NOMO-1 treated with dmso at 0.1 percent for 144 hours (cell line): Measurements from ENCODE around the gene ZMPSTE24.
A peak's percentile ranks its signal among the peaks of the same experiment; 100 is the strongest.
"Not testable (repeated sequence)": the region's sequence is repeated elsewhere in the genome, so short reads cannot be mapped to it uniquely, and the experiment has no call there.

Source experiments
- DNase-seq: peaks from one replicate; lab custom pipeline; 2025; ENCODE audit not compliant: unreplicated experiment; lab: John Stamatoyannopoulos, UW

ZMPSTE24 gene

DNA sequence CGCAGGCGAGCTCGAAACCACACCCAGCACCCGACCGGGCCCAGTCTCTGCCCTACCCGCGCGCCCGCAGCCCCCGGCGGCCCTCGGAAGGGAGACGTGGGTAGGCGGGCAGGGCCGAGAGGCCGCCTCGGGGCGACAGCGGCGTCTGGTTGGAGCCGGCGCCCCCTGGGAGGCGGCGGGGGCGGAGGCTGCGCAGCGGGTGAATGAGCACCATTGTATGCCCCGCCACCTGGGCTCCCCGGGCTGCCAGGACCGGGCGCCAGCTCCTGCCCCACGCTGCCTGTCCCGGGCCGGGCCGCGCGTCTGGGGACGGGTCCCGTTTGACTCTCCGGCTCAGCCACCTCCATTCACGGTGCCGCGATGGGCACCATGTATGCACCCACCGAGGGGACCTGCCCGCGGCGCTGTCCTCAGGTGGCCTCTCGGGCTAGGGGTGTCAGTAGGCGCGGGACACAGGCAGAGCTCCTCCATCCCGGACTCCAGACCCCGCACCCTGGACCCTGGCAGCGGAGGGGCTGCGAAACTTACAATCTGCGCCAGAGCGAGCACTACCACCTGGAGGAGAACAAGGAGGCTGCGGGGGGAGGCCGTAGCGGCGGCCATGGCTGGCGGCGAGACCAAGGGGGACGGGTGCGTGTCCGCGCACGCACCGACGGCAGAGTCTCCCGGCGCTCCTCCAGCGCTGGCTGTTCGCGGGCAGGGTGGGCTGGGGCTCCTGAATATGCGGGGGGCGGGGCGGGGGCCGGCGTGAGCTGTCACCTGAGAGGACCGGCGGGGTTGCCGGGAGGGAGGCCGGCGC lies 58.8 kb downstream of the ZMPSTE24 start, which contains the start of gene COL9A2:
TSS of gene COL9A2 (minus strand) at position 692 of the 799 bp plus-strand sequence. CDS start at position 603, 89 bp downstream.
- DNase-seq, result no peak

DNA sequence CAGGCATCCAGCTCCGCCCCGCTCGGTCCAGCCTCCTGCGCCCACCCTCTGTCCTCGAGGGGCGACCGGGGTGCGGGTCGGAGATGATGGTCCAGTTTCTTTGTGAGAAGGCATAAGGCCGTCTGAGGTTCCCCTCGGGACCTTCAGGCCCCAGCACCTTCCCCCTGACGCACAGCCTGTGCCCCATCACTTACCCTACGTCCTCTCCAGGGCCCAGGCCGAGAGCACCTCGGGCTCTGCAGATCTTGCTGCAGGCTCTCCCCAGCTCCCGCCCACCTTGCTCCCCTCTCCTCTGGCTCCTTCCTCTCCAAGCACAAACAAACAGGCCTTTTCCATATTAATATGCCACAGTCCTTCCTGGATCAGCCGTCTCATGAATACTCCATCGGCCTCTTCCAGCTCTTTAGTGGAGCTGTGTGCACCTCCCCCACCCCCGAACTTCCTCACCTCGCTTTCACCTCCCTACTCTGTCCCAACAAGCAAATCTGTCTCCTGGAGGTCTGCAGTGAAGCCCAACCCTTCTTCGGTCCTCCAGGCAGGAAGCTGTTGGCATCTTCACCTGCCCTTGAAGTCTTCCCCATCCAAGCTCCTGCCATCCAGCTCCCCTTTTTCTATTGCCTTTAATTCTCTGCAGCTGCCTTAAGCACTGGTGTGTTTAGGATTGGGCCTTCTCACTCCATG lies 59.5 kb downstream of the ZMPSTE24 start:
- DNase-seq, result no peak

DNA sequence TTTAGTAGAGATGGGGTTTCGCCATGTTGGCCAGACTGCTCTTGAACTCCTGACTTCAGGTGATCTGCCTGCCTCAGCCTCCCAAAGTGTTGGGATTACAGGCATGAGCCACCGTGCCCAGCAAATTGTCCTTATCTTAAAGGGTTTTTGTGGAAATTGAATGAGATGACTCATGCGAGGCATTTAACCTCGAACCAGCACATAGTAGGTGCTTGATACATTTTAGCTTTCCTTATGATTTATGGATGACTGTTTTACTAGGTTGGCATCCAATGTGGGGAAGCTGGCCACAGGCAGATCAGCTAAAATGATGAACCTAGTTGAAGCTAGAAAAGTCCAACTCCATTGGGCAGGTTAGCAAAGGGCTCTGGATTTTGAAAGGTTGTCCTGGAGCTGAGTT lies 60.4 kb downstream of the ZMPSTE24 start:
- no peak for DNase-seq

DNA sequence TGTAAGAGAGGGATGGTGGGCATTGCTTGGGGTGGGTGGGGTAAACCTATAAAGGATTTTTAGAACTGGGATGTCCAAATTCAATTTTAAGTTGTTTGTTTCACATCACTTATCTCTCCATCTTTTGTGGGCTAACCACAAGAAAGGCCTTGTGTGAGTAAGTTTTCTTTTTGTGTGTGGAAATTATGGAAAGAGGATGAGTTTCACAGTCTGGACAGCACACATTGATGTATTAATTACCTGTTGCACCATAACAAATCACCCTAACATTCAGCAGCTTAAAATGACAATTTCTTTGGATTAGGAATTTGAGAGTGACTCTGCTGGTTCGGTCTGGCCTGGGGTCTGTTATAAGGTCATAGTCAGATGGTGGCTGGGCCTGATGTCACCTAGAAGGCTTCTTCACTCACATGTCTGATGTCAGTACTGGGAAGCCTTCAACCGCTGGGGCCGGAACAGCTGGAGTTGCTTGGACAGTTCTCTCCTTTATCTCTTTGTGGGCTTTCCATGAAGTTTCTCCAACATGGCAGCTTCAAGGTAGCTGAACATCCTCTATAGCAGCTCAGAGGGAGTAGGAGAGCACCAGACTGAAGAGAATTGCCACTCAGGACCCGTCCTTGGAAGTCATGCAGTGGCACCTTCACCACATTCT lies 61.1 kb downstream of the ZMPSTE24 start:
- DNase-seq, result no peak

GRCh38 chr1:40331403-40331802 lies 73.4 kb downstream of the ZMPSTE24 start:
- not testable (repeated sequence) for DNase-seq

GRCh38 chr1:40332695-40333094 lies 74.7 kb downstream of the ZMPSTE24 start:
- no peak for DNase-seq

- DNase-seq, result no peak
Measured at GRCh38 chr1:40337443-40337842, 79.4 kb downstream of the ZMPSTE24 start.

GRCh38 chr1:40338745-40339419 lies 80.8 kb downstream of the ZMPSTE24 start:
- DNase-seq, result peak; percentile 42

DNA sequence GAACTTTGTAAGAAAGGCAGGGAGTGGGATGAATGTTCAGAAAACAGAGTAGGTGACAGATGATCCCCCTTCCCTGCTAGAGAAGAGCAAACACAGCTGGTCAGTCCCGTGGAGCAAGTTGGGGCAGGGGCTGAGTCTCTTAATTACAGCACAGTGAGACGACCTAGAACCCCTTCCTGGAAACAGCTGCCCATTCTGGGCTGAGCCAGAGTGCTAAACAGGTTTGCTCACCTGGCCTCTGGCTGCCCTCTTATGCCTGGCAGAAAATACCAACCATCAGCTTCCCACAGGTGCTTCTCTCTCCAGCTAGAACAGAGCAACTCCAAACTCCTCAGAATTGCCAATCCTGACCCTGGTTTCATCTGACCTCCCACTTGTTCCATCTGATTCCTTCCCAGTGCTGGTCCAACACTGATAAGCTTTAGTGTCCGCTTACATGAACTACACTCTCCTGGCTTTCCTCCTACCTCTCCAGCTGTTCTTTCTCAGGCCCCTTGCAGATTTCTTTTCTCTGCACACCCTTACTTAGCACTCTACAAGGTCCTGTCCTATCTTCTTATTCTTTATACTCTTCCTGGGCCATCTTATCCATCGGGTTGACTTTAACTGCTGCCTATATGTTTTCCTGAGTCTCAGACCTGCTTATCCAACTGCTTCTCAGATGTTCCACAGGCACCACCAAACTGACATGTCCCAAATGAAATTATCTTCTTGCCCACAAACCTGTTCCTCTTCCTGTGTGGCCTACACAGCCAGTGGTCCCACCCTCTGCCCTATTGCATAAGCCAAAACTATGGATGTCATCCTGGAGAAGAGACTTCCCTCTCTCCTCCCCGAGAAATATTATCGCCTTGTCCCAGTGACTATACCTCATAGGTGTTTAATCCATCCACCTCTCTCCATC lies 81.6 kb downstream of the ZMPSTE24 start:
- no peak for DNase-seq

DNA sequence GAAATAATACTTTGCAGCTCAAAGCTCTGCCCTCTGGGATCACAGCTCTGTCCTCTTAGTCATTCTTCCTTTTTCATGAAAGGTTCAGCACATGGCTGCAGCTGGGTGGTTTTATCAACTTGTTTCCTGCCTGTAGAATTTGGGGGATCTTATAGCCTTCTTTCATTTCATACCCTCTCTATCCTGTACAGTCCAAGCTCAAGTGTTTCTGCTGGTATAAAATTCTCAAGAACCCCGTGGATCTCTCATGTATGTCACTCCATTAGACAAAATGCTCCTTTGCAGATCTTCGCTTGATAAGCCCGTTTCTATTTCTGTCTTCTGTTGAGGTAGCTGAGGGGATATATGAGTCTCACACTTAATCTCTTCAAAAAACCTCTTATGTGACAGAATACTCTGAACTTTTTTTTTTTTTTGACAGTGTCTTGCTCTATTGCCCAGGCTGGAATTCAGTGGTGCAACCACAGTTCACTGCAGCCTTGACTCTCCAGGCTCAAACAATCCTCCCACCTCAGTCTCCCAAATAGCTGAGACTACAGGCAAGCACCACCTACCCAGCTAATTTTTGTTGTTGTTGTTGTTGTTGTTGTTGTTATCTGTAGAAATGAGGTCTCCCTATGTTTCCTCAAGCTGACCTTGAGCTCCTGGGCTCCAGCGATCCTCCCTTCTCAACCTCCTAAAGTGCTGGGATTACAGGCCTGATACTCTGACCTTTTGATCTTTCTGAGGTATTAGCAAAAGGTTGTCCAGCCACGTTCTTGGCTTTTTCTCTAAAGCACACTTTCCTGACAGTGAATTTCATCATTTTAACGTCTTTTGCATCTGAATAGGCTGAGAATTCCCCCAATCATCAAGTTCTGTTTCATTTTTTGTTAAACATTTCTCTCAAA lies 83.7 kb downstream of the ZMPSTE24 start:
- DNase-seq, result peak; percentile 7

- not testable (repeated sequence) for DNase-seq
Measured at GRCh38 chr1:40342381-40342717, 84.3 kb downstream of the ZMPSTE24 start.
